SH-SY5Y (cell line): ENCODE measurements around the gene SPINK6.

Experiments used
- GATA2 ChIP-seq: IDR thresholded peaks from 2 replicates; pipeline ENCODE4 v1.6.1; 2011; ENCODE audit warnings: mild to moderate bottlenecking, low read depth, low read length
- GATA3 ChIP-seq: IDR thresholded peaks from 2 replicates; pipeline ENCODE4 v1.6.1; 2011; ENCODE audit warnings: low read depth, mild to moderate bottlenecking, low read length, moderate library complexity

DNA sequence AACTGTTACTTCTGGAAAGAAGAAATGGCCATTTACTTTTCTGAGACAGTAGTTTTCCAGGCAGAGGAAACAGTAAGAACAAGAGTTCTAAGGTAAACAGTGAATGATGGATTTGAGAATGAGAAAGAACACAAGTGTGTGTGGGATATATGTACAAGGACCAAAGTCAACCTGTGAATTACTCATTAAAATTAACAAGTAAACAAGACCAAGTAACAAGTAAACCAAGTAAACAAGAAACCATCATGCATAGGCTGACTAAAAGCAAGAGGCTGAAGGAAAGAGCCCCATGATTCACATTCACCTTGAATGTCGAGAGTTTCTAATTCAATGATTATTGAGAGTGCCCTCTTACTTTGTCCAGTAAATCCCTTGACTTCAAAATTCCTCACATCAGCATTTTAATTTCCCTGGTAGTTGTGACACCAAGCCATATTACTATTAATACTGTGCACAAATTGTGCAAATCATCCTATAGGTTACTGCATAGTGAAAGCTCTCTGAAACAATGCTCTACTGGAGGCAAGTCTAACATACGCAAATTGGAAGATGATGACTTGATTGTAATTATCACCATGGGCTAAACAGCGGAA is 25.6 kb downstream of the SPINK6 start:
- no peak for TF ChIP-seq GATA2
- no peak for TF ChIP-seq GATA3
